Measurements from ENCODE around the gene MEOX2. TPM values are rescaled to one million over a fixed set of nuclear protein-coding genes. Genes with fewer than 3 reads are reported as not detected.

Gene MEOX2
- total RNA-seq, 1 experiment from 2014 or later = not detected

DNA sequence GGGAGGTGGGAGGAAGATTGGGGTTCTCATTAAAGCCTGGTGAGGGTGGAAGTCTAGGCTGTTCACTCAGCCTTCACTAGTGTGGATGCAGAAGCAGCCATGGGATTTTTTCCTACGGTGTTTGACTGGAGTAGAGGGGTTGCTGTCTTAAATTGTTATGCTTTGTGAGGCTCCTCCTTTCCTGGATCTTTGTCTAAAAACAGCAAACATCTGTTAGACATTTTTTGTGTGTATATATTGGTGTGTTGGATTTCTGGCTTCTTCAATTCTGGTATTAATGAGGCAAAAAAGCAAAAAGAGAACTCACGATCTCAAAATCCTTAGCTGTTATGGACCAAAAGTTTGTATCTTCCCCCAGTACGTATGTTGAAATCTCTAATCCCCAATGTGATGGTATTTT lies 28.2 kb downstream of the MEOX2 start:
- no peak overlapping the region for H2BK5ac ChIP-seq (ENCODE audit: insufficient read length, low read length)
- H3K56ac ChIP-seq (ENCODE audit: insufficient read length, low read depth, low read length) = no peak overlapping the region
- H3K79me2 ChIP-seq (ENCODE audit: insufficient read depth, low read length) = no peaks in the 10 kb centered on the region
- no peak overlapping the region for H3K4me2 ChIP-seq (ENCODE audit: insufficient read depth, insufficient read length, low read length)
- H3K23ac ChIP-seq (ENCODE audit: insufficient read length, low read depth, low read length) = no peak overlapping the region
- H3K27ac Mint-ChIP-seq = peak overlapping the region in 1 of 3 experiments; percentile 35; a peak in 2 of 7 replicates
- H3K27me3 ChIP-seq (ENCODE audit: insufficient read depth, low read length) = no peaks in the 10 kb centered on the region
- no peak overlapping the region for H4K91ac ChIP-seq (ENCODE audit: insufficient read length, low read depth, low read length)
- no peak overlapping the region for H3K9ac ChIP-seq (ENCODE audit: extremely low read depth, insufficient read length, low read length)
- H2BK120ac ChIP-seq (ENCODE audit: low read depth, low read length, poor library complexity, severe bottlenecking) = no peak overlapping the region
- H2BK20ac ChIP-seq (ENCODE audit: low read depth, low read length, poor library complexity, severe bottlenecking) = no peak overlapping the region
- DNase-seq = no peak
- H4K5ac ChIP-seq (ENCODE audit: insufficient read length, low read depth, low read length) = no peak overlapping the region
- H4K20me1 ChIP-seq (ENCODE audit: control insufficient read depth, insufficient read depth, insufficient read length) = no peaks in the 10 kb centered on the region
- H3K79me1 ChIP-seq (ENCODE audit: insufficient read depth, low read depth, low read length, poor library complexity, severe bottlenecking) = no peaks in the 10 kb centered on the region
- no peaks in the 10 kb centered on the region for H3K27me3 Mint-ChIP-seq (ENCODE audit: low read depth)
- no peaks in the 10 kb centered on the region for H3K9me3 Mint-ChIP-seq
- no peaks in the 10 kb centered on the region for H3K23me2 ChIP-seq (ENCODE audit: insufficient read length, low read depth, low read length, poor library complexity, severe bottlenecking)
- H3K4me3 Mint-ChIP-seq = no peak overlapping the region
- H3K27ac ChIP-seq (ENCODE audit: insufficient read length, low read depth, low read length) = no peak overlapping the region
- no peaks in the 10 kb centered on the region for H3K9me3 ChIP-seq (ENCODE audit: control insufficient read depth, low read depth, low read length)
- no peak overlapping the region for H3T11ph ChIP-seq (ENCODE audit: low read length)
- H2AK5ac ChIP-seq (ENCODE audit: insufficient read length, low read length) = no peak overlapping the region
- H2AFZ ChIP-seq (ENCODE audit: low read length) = no peak overlapping the region
- H4K8ac ChIP-seq (replicated peaks; ENCODE audit: insufficient read length, low read depth, low read length) = no peak overlapping the region
- WGBS (ENCODE audit: extremely low coverage, insufficient read length, low lambda C conversion rate) = no CpG with 5 or more reads among the region's 3 CpGs
- H3K36me3 Mint-ChIP-seq (ENCODE audit: insufficient read depth in 1 of 3, low read depth in 3 of 3) = no peaks in the 10 kb centered on the region
- no peak overlapping the region for H2BK15ac ChIP-seq (ENCODE audit: low read depth, low read length)
- H3K14ac ChIP-seq (ENCODE audit: insufficient read depth, low read length) = no peak overlapping the region
- H3K18ac ChIP-seq (ENCODE audit: insufficient read length, low read depth, low read length) = no peak overlapping the region
- H3K4me1 Mint-ChIP-seq = no peaks in the 10 kb centered on the region
- no peaks in the 10 kb centered on the region for H3K4me1 ChIP-seq (ENCODE audit: insufficient read depth, low read length)
- no peak overlapping the region for H2BK12ac ChIP-seq (ENCODE audit: insufficient read length, low read depth, low read length)
- H3K4ac ChIP-seq (ENCODE audit: low read depth, low read length) = no peak overlapping the region
- TF ChIP-seq, protein P1, sequence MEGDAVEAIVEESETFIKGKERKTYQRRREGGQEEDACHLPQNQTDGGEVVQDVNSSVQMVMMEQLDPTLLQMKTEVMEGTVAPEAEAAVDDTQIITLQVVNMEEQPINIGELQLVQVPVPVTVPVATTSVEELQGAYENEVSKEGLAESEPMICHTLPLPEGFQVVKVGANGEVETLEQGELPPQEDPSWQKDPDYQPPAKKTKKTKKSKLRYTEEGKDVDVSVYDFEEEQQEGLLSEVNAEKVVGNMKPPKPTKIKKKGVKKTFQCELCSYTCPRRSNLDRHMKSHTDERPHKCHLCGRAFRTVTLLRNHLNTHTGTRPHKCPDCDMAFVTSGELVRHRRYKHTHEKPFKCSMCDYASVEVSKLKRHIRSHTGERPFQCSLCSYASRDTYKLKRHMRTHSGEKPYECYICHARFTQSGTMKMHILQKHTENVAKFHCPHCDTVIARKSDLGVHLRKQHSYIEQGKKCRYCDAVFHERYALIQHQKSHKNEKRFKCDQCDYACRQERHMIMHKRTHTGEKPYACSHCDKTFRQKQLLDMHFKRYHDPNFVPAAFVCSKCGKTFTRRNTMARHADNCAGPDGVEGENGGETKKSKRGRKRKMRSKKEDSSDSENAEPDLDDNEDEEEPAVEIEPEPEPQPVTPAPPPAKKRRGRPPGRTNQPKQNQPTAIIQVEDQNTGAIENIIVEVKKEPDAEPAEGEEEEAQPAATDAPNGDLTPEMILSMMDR (conservative IDR thresholded peaks at IDR 0.05) = no peak
